Measurements from ENCODE around the gene PCDHGA1.

- peak in 1 of 4 donors; percentile 5 for TF ChIP-seq POLR2A (IDR thresholded peaks at IDR 0.05)
- no peak for TF ChIP-seq CTCF (IDR thresholded peaks at IDR 0.05)
- peak; percentile 33 to 39 for TF ChIP-seq POLR2AphosphoS5 (IDR thresholded peaks at IDR 0.05)
Measured at GRCh38 chr5:141476132-141476911, 146.0 kb downstream of the PCDHGA1 start.
